WTC11 (cell line): ENCODE results near the gene PTPN6. TPM values are rescaled to one million over a fixed set of nuclear protein-coding genes. Genes with fewer than 3 reads are reported as not detected.

Experiments used
- ATAC-seq: fragments of 200-7000 bp; cut with Tn5 transposase; 2 replicates; pipeline ENCODE4 v1.10.0; 2021; ENCODE audit warnings: mild to moderate bottlenecking, moderate library complexity
- CTCF ChIA-PET: fragments of 300-600 bp; sonication (Branson Sonifier 250); formaldehyde crosslinking; loops from one replicate; lab custom pipeline; 2021; ENCODE audit warnings: antibody characterized with exemption; lab: Charles Lee
- POLR2A ChIA-PET: fragments of 350-600 bp; sonication (Branson Sonifier 250); formaldehyde crosslinking; loops from one replicate; lab custom pipeline; 2021; ENCODE audit warnings: antibody characterized with exemption; lab: Charles Lee
- DNase-seq: peaks from one replicate; pipeline ENCODE4 v3.0.0; 2021; ENCODE audit warnings: low spot score
- H3K27ac Mint-ChIP-seq: 2 replicates; pipeline ENCODE4 v1.8.0; 2021; ENCODE audit warnings: mixed read lengths
- H3K27me3 Mint-ChIP-seq: 2 replicates; pipeline ENCODE4 v1.8.0; 2021; ENCODE audit warnings: low read depth, mild to moderate bottlenecking, moderate library complexity, mixed read lengths
- H3K36me3 Mint-ChIP-seq: 2 replicates; pipeline ENCODE4 v1.8.0; 2021; ENCODE audit warnings: mixed read lengths
- H3K4me1 Mint-ChIP-seq: 2 replicates; pipeline ENCODE4 v1.8.0; 2022; ENCODE audit warnings: mixed read lengths
- H3K4me3 Mint-ChIP-seq: 2 replicates; pipeline ENCODE4 v1.8.0; 2021; ENCODE audit warnings: mild to moderate bottlenecking, moderate library complexity, mixed read lengths
- H3K9me3 Mint-ChIP-seq: 2 replicates; pipeline ENCODE4 v1.8.0; 2021; ENCODE audit warnings: mixed read lengths
- AFF4 ChIP-seq: sonication (generic); formaldehyde crosslinking; IDR thresholded peaks from 2 replicates; pipeline ENCODE4 v1.8.1; 2023; ENCODE audit warnings: mild to moderate bottlenecking, missing genetic modification reagents, borderline replicate concordance
- ATF1 ChIP-seq: sonication (generic); formaldehyde crosslinking; IDR thresholded peaks from 2 replicates; pipeline ENCODE4 v1.8.1; 2023; ENCODE audit warnings: mild to moderate bottlenecking, moderate library complexity, missing genetic modification reagents
- IRF2 ChIP-seq: sonication (generic); formaldehyde crosslinking; IDR thresholded peaks from 2 replicates; pipeline ENCODE4 v1.8.0; 2022; ENCODE audit warnings: low read depth, missing genetic modification reagents, borderline replicate concordance
- MAX ChIP-seq: sonication (generic); formaldehyde crosslinking; IDR thresholded peaks from 2 replicates; pipeline ENCODE4 v1.8.0; 2022; ENCODE audit warnings: mild to moderate bottlenecking, missing genetic modification reagents
- OVOL2 ChIP-seq: fragments of 250-450 bp; sonication (Bioruptor Pico); IDR thresholded peaks from 2 replicates; pipeline ENCODE4 v1.9.0; 2021; ENCODE audit warnings: mild to moderate bottlenecking, borderline replicate concordance
- RELA ChIP-seq: sonication (generic); formaldehyde crosslinking; IDR thresholded peaks from 2 replicates; pipeline ENCODE4 v1.8.1; 2022; ENCODE audit warnings: missing genetic modification reagents, mild to moderate bottlenecking, borderline replicate concordance
- SMAD3 ChIP-seq: sonication (generic); formaldehyde crosslinking; IDR thresholded peaks from 2 replicates; pipeline ENCODE4 v1.8.0; 2022; ENCODE audit warnings: missing genetic modification reagents, mild to moderate bottlenecking, borderline replicate concordance
- STAT6 ChIP-seq: sonication (generic); formaldehyde crosslinking; conservative IDR thresholded peaks from 2 replicates; pipeline ENCODE4 v1.8.1; 2023; ENCODE audit warnings: mild to moderate bottlenecking, low read depth, missing genetic modification reagents, moderate library complexity
- TP53 ChIP-seq: sonication (generic); formaldehyde crosslinking; IDR thresholded peaks from 2 replicates; pipeline ENCODE4 v1.8.1; 2023; ENCODE audit warnings: mild to moderate bottlenecking, missing genetic modification reagents
- ZNF121 ChIP-seq: sonication (generic); formaldehyde crosslinking; IDR thresholded peaks from 2 replicates; pipeline ENCODE4 v1.8.0; 2023; ENCODE audit warnings: missing genetic modification reagents
- ZNF423 ChIP-seq: fragments of 250-450 bp; sonication (Bioruptor Pico); IDR thresholded peaks from 2 replicates; pipeline ENCODE4 v2.1.2; 2022; ENCODE audit warnings: mild to moderate bottlenecking, moderate library complexity
- total RNA-seq: library from RNA; stranded (reverse); gene quantifications from 3 replicates; pipeline ENCODE4 v1.2.3, GENCODE V29; 2021
- TF ChIP-seq, protein P1 (sequence below): sonication (generic); formaldehyde crosslinking; IDR thresholded peaks from 2 replicates; pipeline ENCODE4 v1.8.1; 2022; ENCODE audit warnings: missing genetic modification reagents, borderline replicate concordance
- TF ChIP-seq, protein P2 (sequence below): fragments of 250-450 bp; sonication (Bioruptor Pico); IDR thresholded peaks from 2 replicates; pipeline ENCODE4 v1.9.0; 2021; ENCODE audit warnings: mild to moderate bottlenecking
- TF ChIP-seq, protein P3 (sequence below): sonication (generic); formaldehyde crosslinking; IDR thresholded peaks from 2 replicates; pipeline ENCODE4 v1.8.1; 2023; ENCODE audit warnings: mild to moderate bottlenecking, missing genetic modification reagents
- TF ChIP-seq, protein P4 (sequence below): sonication (generic); formaldehyde crosslinking; IDR thresholded peaks from 2 replicates; pipeline ENCODE4 v1.8.1; 2023; ENCODE audit warnings: mild to moderate bottlenecking, missing genetic modification reagents
- TF ChIP-seq, protein P5 (sequence below): fragments of 200-600 bp; IDR thresholded peaks from 2 replicates; pipeline ENCODE4 v1.8.0; 2022; ENCODE audit warnings: antibody characterized with exemption
- TF ChIP-seq, protein P6 (sequence below): sonication (generic); formaldehyde crosslinking; IDR thresholded peaks from 2 replicates; pipeline ENCODE4 v1.8.0; 2023; ENCODE audit warnings: mild to moderate bottlenecking, missing genetic modification reagents

Gene PTPN6
- total RNA-seq, 1 experiment from 2014 or later: 27.1 TPM

DNA sequence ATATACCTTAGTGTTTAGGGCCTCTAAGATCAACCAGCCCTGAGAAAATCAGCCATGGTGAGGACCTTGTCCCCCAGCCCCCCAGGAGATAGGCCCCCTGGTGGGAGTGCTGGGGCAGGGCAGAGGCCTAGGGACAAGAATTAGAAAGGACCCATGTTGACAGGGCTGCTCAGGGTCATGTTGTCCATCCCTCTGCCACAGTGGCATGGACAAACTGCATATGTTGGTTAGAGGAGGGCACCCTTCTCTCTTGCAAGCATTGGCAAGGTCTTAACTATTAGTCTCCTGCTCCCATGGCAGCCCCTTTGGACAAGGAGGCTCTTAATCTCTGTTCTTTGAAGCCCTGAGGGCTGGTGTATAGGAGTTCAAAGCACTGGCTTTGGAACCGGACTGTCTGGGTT, 755 bp upstream of the PTPN6 start (continued):
- TF ChIP-seq ZNF121 (CRISPR knock-in tag): no peak
- TF ChIP-seq, protein P1, sequence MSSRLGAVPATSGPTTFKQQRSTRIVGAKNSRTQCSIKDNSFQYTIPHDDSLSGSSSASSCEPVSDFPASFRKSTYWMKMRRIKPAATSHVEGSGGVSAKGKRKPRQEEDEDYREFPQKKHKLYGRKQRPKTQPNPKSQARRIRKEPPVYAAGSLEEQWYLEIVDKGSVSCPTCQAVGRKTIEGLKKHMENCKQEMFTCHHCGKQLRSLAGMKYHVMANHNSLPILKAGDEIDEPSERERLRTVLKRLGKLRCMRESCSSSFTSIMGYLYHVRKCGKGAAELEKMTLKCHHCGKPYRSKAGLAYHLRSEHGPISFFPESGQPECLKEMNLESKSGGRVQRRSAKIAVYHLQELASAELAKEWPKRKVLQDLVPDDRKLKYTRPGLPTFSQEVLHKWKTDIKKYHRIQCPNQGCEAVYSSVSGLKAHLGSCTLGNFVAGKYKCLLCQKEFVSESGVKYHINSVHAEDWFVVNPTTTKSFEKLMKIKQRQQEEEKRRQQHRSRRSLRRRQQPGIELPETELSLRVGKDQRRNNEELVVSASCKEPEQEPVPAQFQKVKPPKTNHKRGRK (CRISPR knock-in tag): no peak

DNA sequence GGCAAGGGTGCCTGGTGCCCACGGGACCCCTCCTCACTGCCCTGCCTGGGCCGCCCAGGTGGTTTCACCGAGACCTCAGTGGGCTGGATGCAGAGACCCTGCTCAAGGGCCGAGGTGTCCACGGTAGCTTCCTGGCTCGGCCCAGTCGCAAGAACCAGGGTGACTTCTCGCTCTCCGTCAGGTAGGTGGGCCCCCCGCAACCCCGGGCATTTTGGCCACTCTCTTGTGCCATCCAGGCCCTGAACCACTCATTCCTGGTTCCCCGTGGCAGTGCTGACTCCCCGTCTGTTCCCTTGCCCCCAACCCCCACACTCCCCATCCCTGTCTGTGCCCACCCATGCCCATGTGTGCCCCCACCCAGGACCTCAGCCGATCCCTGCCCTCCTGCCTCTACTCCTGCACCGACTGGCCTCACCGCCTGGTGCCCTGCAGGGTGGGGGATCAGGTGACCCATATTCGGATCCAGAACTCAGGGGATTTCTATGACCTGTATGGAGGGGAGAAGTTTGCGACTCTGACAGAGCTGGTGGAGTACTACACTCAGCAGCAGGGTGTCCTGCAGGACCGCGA, 480 bp downstream of the PTPN6 start:
- H3K27ac Mint-ChIP-seq: no peak overlapping the region
- no peaks in the 10 kb centered on the region for H3K36me3 Mint-ChIP-seq
- no peak for ATAC-seq

More for the DNA sequence above, 480 bp downstream of the PTPN6 start:
- H3K4me3 Mint-ChIP-seq: no peak overlapping the region
- H3K27me3 Mint-ChIP-seq: no peaks in the 10 kb centered on the region
- H3K9me3 Mint-ChIP-seq: no peaks in the 10 kb centered on the region
- no peak for TF ChIP-seq OVOL2
- TF ChIP-seq, protein P2, sequence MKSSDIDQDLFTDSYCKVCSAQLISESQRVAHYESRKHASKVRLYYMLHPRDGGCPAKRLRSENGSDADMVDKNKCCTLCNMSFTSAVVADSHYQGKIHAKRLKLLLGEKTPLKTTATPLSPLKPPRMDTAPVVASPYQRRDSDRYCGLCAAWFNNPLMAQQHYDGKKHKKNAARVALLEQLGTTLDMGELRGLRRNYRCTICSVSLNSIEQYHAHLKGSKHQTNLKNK (CRISPR knock-in tag): no peak
- TF ChIP-seq AFF4 (CRISPR knock-in tag): no peak
- TF ChIP-seq IRF2: no peak
- no peak for TF ChIP-seq MAX (CRISPR knock-in tag)
- TF ChIP-seq ZNF121 (CRISPR knock-in tag): no peak
- TF ChIP-seq, protein P3, sequence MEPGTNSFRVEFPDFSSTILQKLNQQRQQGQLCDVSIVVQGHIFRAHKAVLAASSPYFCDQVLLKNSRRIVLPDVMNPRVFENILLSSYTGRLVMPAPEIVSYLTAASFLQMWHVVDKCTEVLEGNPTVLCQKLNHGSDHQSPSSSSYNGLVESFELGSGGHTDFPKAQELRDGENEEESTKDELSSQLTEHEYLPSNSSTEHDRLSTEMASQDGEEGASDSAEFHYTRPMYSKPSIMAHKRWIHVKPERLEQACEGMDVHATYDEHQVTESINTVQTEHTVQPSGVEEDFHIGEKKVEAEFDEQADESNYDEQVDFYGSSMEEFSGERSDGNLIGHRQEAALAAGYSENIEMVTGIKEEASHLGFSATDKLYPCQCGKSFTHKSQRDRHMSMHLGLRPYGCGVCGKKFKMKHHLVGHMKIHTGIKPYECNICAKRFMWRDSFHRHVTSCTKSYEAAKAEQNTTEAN (CRISPR knock-in tag): no peak
- TF ChIP-seq, protein P4, sequence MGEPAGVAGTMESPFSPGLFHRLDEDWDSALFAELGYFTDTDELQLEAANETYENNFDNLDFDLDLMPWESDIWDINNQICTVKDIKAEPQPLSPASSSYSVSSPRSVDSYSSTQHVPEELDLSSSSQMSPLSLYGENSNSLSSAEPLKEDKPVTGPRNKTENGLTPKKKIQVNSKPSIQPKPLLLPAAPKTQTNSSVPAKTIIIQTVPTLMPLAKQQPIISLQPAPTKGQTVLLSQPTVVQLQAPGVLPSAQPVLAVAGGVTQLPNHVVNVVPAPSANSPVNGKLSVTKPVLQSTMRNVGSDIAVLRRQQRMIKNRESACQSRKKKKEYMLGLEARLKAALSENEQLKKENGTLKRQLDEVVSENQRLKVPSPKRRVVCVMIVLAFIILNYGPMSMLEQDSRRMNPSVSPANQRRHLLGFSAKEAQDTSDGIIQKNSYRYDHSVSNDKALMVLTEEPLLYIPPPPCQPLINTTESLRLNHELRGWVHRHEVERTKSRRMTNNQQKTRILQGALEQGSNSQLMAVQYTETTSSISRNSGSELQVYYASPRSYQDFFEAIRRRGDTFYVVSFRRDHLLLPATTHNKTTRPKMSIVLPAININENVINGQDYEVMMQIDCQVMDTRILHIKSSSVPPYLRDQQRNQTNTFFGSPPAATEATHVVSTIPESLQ: no peak
- no peak for TF ChIP-seq ATF1 (CRISPR knock-in tag)
- TF ChIP-seq, protein P5, sequence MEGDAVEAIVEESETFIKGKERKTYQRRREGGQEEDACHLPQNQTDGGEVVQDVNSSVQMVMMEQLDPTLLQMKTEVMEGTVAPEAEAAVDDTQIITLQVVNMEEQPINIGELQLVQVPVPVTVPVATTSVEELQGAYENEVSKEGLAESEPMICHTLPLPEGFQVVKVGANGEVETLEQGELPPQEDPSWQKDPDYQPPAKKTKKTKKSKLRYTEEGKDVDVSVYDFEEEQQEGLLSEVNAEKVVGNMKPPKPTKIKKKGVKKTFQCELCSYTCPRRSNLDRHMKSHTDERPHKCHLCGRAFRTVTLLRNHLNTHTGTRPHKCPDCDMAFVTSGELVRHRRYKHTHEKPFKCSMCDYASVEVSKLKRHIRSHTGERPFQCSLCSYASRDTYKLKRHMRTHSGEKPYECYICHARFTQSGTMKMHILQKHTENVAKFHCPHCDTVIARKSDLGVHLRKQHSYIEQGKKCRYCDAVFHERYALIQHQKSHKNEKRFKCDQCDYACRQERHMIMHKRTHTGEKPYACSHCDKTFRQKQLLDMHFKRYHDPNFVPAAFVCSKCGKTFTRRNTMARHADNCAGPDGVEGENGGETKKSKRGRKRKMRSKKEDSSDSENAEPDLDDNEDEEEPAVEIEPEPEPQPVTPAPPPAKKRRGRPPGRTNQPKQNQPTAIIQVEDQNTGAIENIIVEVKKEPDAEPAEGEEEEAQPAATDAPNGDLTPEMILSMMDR: no peak
- TF ChIP-seq TP53 (CRISPR knock-in tag): no peak
- no peak for TF ChIP-seq ZNF423
- TF ChIP-seq RELA (CRISPR knock-in tag): no peak
- TF ChIP-seq, protein P6, sequence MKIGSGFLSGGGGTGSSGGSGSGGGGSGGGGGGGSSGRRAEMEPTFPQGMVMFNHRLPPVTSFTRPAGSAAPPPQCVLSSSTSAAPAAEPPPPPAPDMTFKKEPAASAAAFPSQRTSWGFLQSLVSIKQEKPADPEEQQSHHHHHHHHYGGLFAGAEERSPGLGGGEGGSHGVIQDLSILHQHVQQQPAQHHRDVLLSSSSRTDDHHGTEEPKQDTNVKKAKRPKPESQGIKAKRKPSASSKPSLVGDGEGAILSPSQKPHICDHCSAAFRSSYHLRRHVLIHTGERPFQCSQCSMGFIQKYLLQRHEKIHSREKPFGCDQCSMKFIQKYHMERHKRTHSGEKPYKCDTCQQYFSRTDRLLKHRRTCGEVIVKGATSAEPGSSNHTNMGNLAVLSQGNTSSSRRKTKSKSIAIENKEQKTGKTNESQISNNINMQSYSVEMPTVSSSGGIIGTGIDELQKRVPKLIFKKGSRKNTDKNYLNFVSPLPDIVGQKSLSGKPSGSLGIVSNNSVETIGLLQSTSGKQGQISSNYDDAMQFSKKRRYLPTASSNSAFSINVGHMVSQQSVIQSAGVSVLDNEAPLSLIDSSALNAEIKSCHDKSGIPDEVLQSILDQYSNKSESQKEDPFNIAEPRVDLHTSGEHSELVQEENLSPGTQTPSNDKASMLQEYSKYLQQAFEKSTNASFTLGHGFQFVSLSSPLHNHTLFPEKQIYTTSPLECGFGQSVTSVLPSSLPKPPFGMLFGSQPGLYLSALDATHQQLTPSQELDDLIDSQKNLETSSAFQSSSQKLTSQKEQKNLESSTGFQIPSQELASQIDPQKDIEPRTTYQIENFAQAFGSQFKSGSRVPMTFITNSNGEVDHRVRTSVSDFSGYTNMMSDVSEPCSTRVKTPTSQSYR (CRISPR knock-in tag): no peak
- no peak for TF ChIP-seq STAT6 (CRISPR knock-in tag)
- TF ChIP-seq SMAD3 (CRISPR knock-in tag): no peak
- POLR2A ChIA-PET: no interaction called here
- DNase-seq: no peak
- H3K4me1 Mint-ChIP-seq: peaks cover 28% of the 10 kb centered on the region
- CTCF ChIA-PET: interaction anchor here (0.6 to 2.7 kb wide), 9 partner anchors 10 to 157 kb away, joined by 3 to 12 read pairs (median 4); partner anchors contain the start of gene SPSB2
